Measurements from ENCODE around the gene JPH2. TPM values are rescaled to one million over a fixed set of nuclear protein-coding genes. Genes with fewer than 3 reads are reported as not detected.

Gene JPH2
- total and polyA plus RNA-seq, 2 of the 4 experiments (the other 2 are of a cell fraction) = 0.44 to 0.54 TPM

DNA sequence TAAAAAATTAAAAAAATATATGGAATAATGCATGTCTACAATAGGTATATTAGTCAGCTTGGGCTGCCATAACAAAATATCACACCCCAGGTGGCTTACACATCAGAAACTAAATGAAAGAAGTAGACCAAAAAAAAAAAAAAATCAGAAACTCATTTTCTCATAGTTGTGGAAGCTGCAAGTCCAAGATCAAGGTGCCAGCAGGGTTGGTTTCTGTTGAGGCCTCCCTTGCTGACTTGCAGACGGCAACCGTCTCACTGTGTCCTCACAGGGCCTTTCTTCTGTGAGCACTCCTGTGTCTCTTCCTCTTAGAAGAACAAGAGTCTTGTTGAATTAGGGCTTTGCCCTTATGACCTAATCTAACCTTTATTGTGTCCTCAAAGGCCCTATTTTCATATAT, 48.7 kb upstream of the JPH2 start:
- Histone ChIP-seq H4K8ac (ENCODE audit: low read depth in 2 of 2, low read length in 2 of 2) (no peak overlapping the region), H3K9me1 (ENCODE audit: insufficient read depth, low read length) (no peaks in the 10 kb centered on the region), H3K27ac (ENCODE audit: insufficient read depth, low read length) (no peak overlapping the region), H3K4me3 (ENCODE audit: insufficient read depth, low read depth, low read length) (no peak overlapping the region), H3K27me3 (ENCODE audit: control insufficient read depth, insufficient read depth, low read length) (peaks cover 13% of the 10 kb centered on the region), H3K9ac (ENCODE audit: low read depth, low read length) (no peak overlapping the region), H3K23ac (ENCODE audit: low read depth, low read length) (no peak overlapping the region), H3K79me1 (ENCODE audit: low read depth in 1 of 2, low read length in 2 of 2) (no peaks in the 10 kb centered on the region), H3K18ac (ENCODE audit: low read depth, low read length) (no peak overlapping the region), H4K91ac (ENCODE audit: insufficient read depth, low read depth, low read length) (no peak overlapping the region), H2AK5ac (ENCODE audit: low read depth, low read length) (no peak overlapping the region), H3K9me3 (ENCODE audit: control insufficient read depth, insufficient read depth, low read length) (peaks cover 2% of the 10 kb centered on the region; the same call in 1 of the 2 replicates), H4K20me1 (ENCODE audit: insufficient read depth, low read length) (no peaks in the 10 kb centered on the region), H3K4ac (ENCODE audit: low read depth, low read length) (no peak overlapping the region), H3K4me2 (ENCODE audit: low read depth, low read length) (no peak overlapping the region), H3K36me3 (ENCODE audit: control insufficient read depth, insufficient read depth, low read length) (no peaks in the 10 kb centered on the region), H2BK120ac (ENCODE audit: low read depth, low read length) (no peak overlapping the region), H4K5ac (ENCODE audit: low read depth, low read length) (no peak overlapping the region), H3K56ac (ENCODE audit: extremely low read depth, insufficient read depth, low read length) (no peak overlapping the region), H3K14ac (replicated peaks; ENCODE audit: low read depth, low read length) (no peak overlapping the region), H2BK5ac (ENCODE audit: low read depth, low read length, poor library complexity, severe bottlenecking) (no peak overlapping the region), H2BK20ac (ENCODE audit: low read depth, low read length) (no peak overlapping the region), H3K4me1 (ENCODE audit: control insufficient read depth, insufficient read depth, low read length) (no peaks in the 10 kb centered on the region), H2AK9ac (replicated peaks; ENCODE audit: low read depth, low read length, poor library complexity) (no peak overlapping the region), H2BK15ac (ENCODE audit: low read depth, low read length) (no peak overlapping the region), H2AFZ (replicated peaks; ENCODE audit: low read length, poor library complexity) (no peak overlapping the region)
- dilution Hi-C loops (cut with HindIII; ENCODE audit: low sequenced_read_pairs, unreplicated experiment) (no loop called here), in situ Hi-C loops (cut with MboI; ENCODE audit: low sequenced_read_pairs) (no loop called here), intact Hi-C loops (cut with micrococcal nuclease) (no loop called here)
- TF ChIP-seq MAFK (IDR thresholded peaks at IDR 0.05; ENCODE audit: low read depth, low read length) (no peak), FOS (IDR thresholded peaks at IDR 0.05; ENCODE audit: low read depth, low read length) (no peak), CEBPB (IDR thresholded peaks at IDR 0.05; ENCODE audit: low read depth, low read length) (no peak), USF2 (IDR thresholded peaks at IDR 0.05; ENCODE audit: low read depth, low read length) (no peak), NFE2L2 (IDR thresholded peaks at IDR 0.05; ENCODE audit: low read depth, low read length) (no peak), POLR2A (IDR thresholded peaks at IDR 0.05; ENCODE audit: low read depth, low read length) (no peak), ELK1 (IDR thresholded peaks at IDR 0.05; ENCODE audit: borderline replicate concordance, low read depth, low read length) (no peak), BHLHE40 (IDR thresholded peaks at IDR 0.05; ENCODE audit: low read depth, low read length) (no peak), RFX5 (IDR thresholded peaks at IDR 0.05; ENCODE audit: low read depth, low read length) (no peak), CTCF (conservative IDR thresholded peaks at IDR 0.05; ENCODE audit: low read depth, low read length) (no peak), RAD21 (IDR thresholded peaks at IDR 0.05; ENCODE audit: low read length) (no peak), RCOR1 (IDR thresholded peaks at IDR 0.05; ENCODE audit: insufficient replicate concordance, low read length) (no peak), MAZ (IDR thresholded peaks at IDR 0.05; ENCODE audit: borderline replicate concordance, low read depth, low read length) (no peak), SMC3 (IDR thresholded peaks at IDR 0.05; ENCODE audit: low read depth, low read length) (no peak), CHD1 (IDR thresholded peaks at IDR 0.05; ENCODE audit: low read depth, low read length) (no peak), MXI1 (IDR thresholded peaks at IDR 0.05; ENCODE audit: borderline replicate concordance, low read depth, low read length) (no peak)
- ATAC-seq (ENCODE audit: low read depth) = no peak
- ChIA-PET CTCF (no interaction called here), POLR2A (ENCODE audit: unreplicated experiment) (no interaction called here)
- DNase-seq = no peak
- no CpG with 5 or more reads among the region's 2 CpGs for WGBS, 2 experiments (ENCODE audit: extremely low coverage in 2 of 2, insufficient read length in 1 of 2)
- no TSS peak for BruUV-seq (replicated peaks)
